B cell (primary cell): ENCODE results near the gene HOXB3. TPM values are rescaled to one million over a fixed set of nuclear protein-coding genes. Genes with fewer than 3 reads are reported as not detected.

Experiments
- ATAC-seq: fragments of 200-7000 bp; cut with Tn5 transposase; one replicate; pipeline ENCODE4 v1.10.0; 2021; ENCODE audit warnings: low read depth, mild to moderate bottlenecking, moderate number of reproducible peaks, moderate library complexity
- CTCF ChIA-PET: fragments of 350-600 bp; sonication (Branson Sonifier 250); formaldehyde crosslinking; loops from one replicate; lab custom pipeline; 2021; ENCODE audit warnings: antibody characterized with exemption, inconsistent platforms; lab: Charles Lee
- POLR2A ChIA-PET: fragments of 350-600 bp; sonication (Branson Sonifier 250); formaldehyde crosslinking; loops from one replicate; lab custom pipeline; 2021; ENCODE audit warnings: antibody characterized with exemption; lab: Charles Lee
- DNase-seq: peaks from one replicate; pipeline ENCODE4 v3.0.0; 2013
- H2AFZ ChIP-seq: 2 replicates; pipeline ENCODE4 v1.6.1; 2012; ENCODE audit warnings: mild to moderate bottlenecking, low read depth, low read length; ENCODE audit not compliant: insufficient read depth, poor library complexity, severe bottlenecking
- H3K27ac ChIP-seq, 2 donors: 1 replicate in 1 of 2; 2 replicates in 1 of 2; pipeline ENCODE4 v1.5.1; 2012 to 2013; ENCODE audit warnings: low read length in 2 of 2, mild to moderate bottlenecking in 2 of 2, moderate library complexity in 1 of 2
- H3K27me3 ChIP-seq, 4 experiments: fragments of 200-600 bp in 1 of 4; sonication (generic) in 1 of 4; replicated peaks in 1 of 4; 1 replicate in 2 of 4; 2 replicates in 2 of 4; pipeline versions ENCODE4 v1.6.1 to v1.7.0; 2013 to 2016; ENCODE audit warnings: low read length in 3 of 4, mild to moderate bottlenecking in 2 of 4, mixed read lengths in 1 of 4, moderate library complexity in 1 of 4; ENCODE audit not compliant: insufficient read depth in 4 of 4, control insufficient read depth in 3 of 4; ENCODE audit errors: control extremely low read depth in 1 of 4
- H3K36me3 ChIP-seq, 2 experiments: replicated peaks in 1 of 2; 1 replicate in 1 of 2; 2 replicates in 1 of 2; pipeline versions ENCODE4 v1.6.1 to v1.7.1; 2013; ENCODE audit warnings: low read length in 1 of 2; ENCODE audit not compliant: insufficient read depth in 2 of 2, control insufficient read depth in 1 of 2; ENCODE audit errors: control extremely low read depth in 1 of 2, extremely low read depth in 1 of 2
- H3K4me1 ChIP-seq, 2 donors: fragments of 200-600 bp in 1 of 2; sonication (generic) in 1 of 2; 1 replicate in 1 of 2; 2 replicates in 1 of 2; pipeline versions ENCODE4 v1.5.1 to v1.6.1; 2013 to 2017; ENCODE audit warnings: low read length in 2 of 2; ENCODE audit not compliant: control insufficient read depth in 2 of 2, insufficient read depth in 2 of 2
- H3K4me2 ChIP-seq: replicated peaks from 2 replicates; pipeline ENCODE3; 2012; ENCODE audit warnings: mild to moderate bottlenecking, low read depth, low read length; ENCODE audit not compliant: poor library complexity, severe bottlenecking
- H3K4me3 ChIP-seq, 5 experiments: fragments of 200-600 bp in 1 of 5; sonication (generic) in 1 of 5; 1 replicate in 3 of 5; 2 replicates in 2 of 5; pipeline versions ENCODE4 v1.5.1 to v1.7.0; 2011 to 2016; ENCODE audit warnings: low read length in 4 of 5, mild to moderate bottlenecking in 4 of 5, low read depth in 2 of 5, control low read depth in 1 of 5, moderate library complexity in 1 of 5; ENCODE audit not compliant: insufficient read depth in 1 of 5; ENCODE audit errors: control extremely low read depth in 1 of 5, extremely low read depth in 1 of 5
- H3K79me2 ChIP-seq: fragments of 200-600 bp; sonication (generic); one replicate; pipeline ENCODE4 v1.6.0; 2016; ENCODE audit warnings: low read length; ENCODE audit not compliant: control insufficient read depth, insufficient read depth
- H3K9ac ChIP-seq: fragments of 200-600 bp; sonication (generic); 2 replicates; pipeline ENCODE4 v1.6.1; 2017; ENCODE audit warnings: mild to moderate bottlenecking, low read length, moderate library complexity
- H3K9me3 ChIP-seq, 3 donors: one replicate each; pipeline versions ENCODE4 v1.6.1 to v1.7.1; 2013; ENCODE audit warnings: low read length in 2 of 3; ENCODE audit not compliant: control insufficient read depth in 2 of 3, insufficient read depth in 1 of 3; ENCODE audit errors: control extremely low read depth in 1 of 3
- H4K20me1 ChIP-seq: 2 replicates; pipeline ENCODE4 v1.6.0; 2012; ENCODE audit warnings: mild to moderate bottlenecking, low read length; ENCODE audit not compliant: insufficient read depth, control insufficient read depth, poor library complexity, severe bottlenecking
- H3K27ac Mint-ChIP-seq: one replicate; pipeline ENCODE4 v1.8.0; 2021; ENCODE audit warnings: mixed read lengths
- H3K27me3 Mint-ChIP-seq: one replicate; pipeline ENCODE4 v1.8.0; 2021; ENCODE audit warnings: mixed read lengths
- H3K4me1 Mint-ChIP-seq: one replicate; pipeline ENCODE4 v1.8.0; 2021; ENCODE audit warnings: mixed read lengths
- H3K4me3 Mint-ChIP-seq: one replicate; pipeline ENCODE4 v1.8.0; 2021; ENCODE audit warnings: mixed read lengths
- H3K9me3 Mint-ChIP-seq: one replicate; pipeline ENCODE4 v1.8.0; 2022; ENCODE audit warnings: mixed read lengths; ENCODE audit not compliant: insufficient read depth
- EZH2 ChIP-seq: IDR thresholded peaks from 2 replicates; pipeline ENCODE4 v1.6.1; 2012; ENCODE audit warnings: borderline replicate concordance, low read depth, mild to moderate bottlenecking, moderate library complexity, low read length; ENCODE audit not compliant: insufficient read depth, poor library complexity, severe bottlenecking
- WGBS: methylation state at CpG from one replicate; pipeline ENCODE4 v1.1.5; 2013; ENCODE audit warnings: missing lambda C conversion rate; ENCODE audit not compliant: insufficient coverage; 5-methylcytosine and 5-hydroxymethylcytosine counted together
- intact Hi-C: fragments of 100-400 bp; cut with micrococcal nuclease; formaldehyde crosslinking; loops from one replicate; pipeline ENCODE4 v1.10.0; 2022
- polyA plus RNA-seq: library from polyadenylated mRNA; depleted of rRNA; stranded (reverse); fragments of >200 nt; gene quantifications from 2 replicates; pipeline ENCODE4 v1.2.3, GENCODE V29; 2012
- total RNA-seq, 2 donors: library from RNA; stranded (reverse); fragments of 120-200 nt in 1 of 2; gene quantifications; 1 replicate in 1 of 2; 2 replicates in 1 of 2; pipeline versions ENCODE4 v1.2.3 to v1.2.4, GENCODE V29; 2013 to 2022
- TF ChIP-seq, protein P1 (sequence below): fragments of 200-600 bp; IDR thresholded peaks from one replicate; pipeline ENCODE4 v1.8.0; 2022; ENCODE audit warnings: antibody characterized with exemption, mild to moderate bottlenecking

Gene HOXB3
- total and polyA plus RNA-seq, 2 donors (not counting 1 experiment from before 2014, with no cell fraction given): 3.0 to 4.0 TPM

DNA sequence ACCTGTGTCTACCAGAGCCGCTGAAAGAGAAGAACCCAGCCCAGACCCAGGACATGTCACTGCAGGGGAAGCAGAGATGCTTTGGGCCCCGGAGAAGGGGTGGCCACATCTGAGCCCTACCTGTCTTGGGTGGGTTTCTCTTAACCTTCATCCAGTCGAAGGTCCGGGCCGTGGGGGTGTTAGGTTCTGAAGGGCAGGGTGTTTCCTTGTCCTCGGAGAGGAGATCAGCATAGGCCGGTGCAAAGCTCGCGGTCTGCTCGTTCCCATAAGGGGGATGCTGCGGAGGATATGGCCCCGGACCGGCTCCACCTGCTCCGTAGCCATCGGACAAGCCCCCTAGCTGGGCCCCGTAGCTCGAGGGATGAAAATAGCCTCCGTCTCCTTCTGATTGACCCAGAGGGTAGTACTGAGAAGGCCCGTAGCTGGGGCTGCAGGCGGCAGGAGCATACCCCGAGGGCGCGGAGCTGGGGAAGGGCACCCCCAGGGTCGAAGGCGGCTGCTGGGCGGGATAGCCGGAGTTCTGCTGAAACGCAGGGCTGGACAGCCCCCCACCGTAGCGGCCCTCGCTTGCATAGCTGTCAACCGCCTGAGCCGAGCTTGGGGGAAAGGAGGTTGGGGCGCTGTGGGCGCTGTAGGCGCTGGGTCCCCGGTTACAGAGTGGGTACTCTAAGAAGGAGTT, 59.7 kb downstream of the HOXB3 start:
- Histone ChIP-seq H3K4me3 (no peak overlapping the region), H3K4me1 (peaks cover 8 to 11% of the 10 kb centered on the region in 2 donors), H3K36me3 (no peaks in the 10 kb centered on the region), H3K27ac (no peak overlapping the region), H3K79me2 (no peaks in the 10 kb centered on the region), H4K20me1 (no peaks in the 10 kb centered on the region), H3K4me2 (no peak overlapping the region), H2AFZ (no peak overlapping the region), H3K9me3 (no peaks in the 10 kb centered on the region), H3K27me3 (peaks cover 0 to 26% (median 13%) of the 10 kb centered on the region in 4 experiments), H3K9ac (no peak overlapping the region)
- no peak for DNase-seq
- POLR2A ChIA-PET: no interaction called here
- ATAC-seq: no peak
- TF ChIP-seq EZH2: no peak
- TF ChIP-seq, protein P1, sequence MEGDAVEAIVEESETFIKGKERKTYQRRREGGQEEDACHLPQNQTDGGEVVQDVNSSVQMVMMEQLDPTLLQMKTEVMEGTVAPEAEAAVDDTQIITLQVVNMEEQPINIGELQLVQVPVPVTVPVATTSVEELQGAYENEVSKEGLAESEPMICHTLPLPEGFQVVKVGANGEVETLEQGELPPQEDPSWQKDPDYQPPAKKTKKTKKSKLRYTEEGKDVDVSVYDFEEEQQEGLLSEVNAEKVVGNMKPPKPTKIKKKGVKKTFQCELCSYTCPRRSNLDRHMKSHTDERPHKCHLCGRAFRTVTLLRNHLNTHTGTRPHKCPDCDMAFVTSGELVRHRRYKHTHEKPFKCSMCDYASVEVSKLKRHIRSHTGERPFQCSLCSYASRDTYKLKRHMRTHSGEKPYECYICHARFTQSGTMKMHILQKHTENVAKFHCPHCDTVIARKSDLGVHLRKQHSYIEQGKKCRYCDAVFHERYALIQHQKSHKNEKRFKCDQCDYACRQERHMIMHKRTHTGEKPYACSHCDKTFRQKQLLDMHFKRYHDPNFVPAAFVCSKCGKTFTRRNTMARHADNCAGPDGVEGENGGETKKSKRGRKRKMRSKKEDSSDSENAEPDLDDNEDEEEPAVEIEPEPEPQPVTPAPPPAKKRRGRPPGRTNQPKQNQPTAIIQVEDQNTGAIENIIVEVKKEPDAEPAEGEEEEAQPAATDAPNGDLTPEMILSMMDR: no peak
- H3K27ac Mint-ChIP-seq: no peak overlapping the region
- intact Hi-C loops: no loop called here
- 97% methylated on average over 36 of the region's 37 CpGs for WGBS
- H3K4me3 Mint-ChIP-seq: no peak overlapping the region
- peaks cover 23% of the 10 kb centered on the region for H3K27me3 Mint-ChIP-seq
- no peaks in the 10 kb centered on the region for H3K4me1 Mint-ChIP-seq
- CTCF ChIA-PET: interaction anchor here (1.4 kb wide), 1 partner anchor 178 kb away, joined by 4 read pairs; no protein-coding TSS in a partner anchor
- no peaks in the 10 kb centered on the region for H3K9me3 Mint-ChIP-seq

DNA sequence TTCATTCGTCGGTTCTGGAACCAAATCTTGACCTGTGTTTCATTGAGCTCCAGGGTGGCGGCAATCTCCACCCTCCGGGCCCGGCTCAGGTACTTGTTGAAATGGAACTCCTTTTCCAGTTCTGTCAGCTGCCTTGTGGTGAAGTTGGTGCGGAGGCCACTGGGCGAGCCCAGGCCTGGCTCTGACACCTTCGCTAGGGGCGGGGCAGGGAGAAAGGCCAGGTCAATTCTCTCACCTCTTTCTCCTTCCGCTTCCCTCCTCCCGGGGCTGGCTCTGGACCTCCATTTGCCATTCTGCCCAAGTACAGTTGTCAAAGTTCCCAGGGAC, 60.4 kb downstream of the HOXB3 start:
- Histone ChIP-seq H3K36me3 (no peaks in the 10 kb centered on the region), H2AFZ (no peak overlapping the region), H3K27ac (no peak overlapping the region), H3K9ac (no peak overlapping the region), H3K4me3 (no peak overlapping the region), H3K27me3 (peaks cover 0 to 30% (median 14%) of the 10 kb centered on the region in 4 experiments), H3K4me2 (no peak overlapping the region), H3K79me2 (no peaks in the 10 kb centered on the region), H4K20me1 (no peaks in the 10 kb centered on the region), H3K9me3 (no peaks in the 10 kb centered on the region), H3K4me1 (peaks cover 8 to 11% of the 10 kb centered on the region in 2 donors)
- no peaks in the 10 kb centered on the region for H3K9me3 Mint-ChIP-seq
- DNase-seq: no peak
- intact Hi-C loops: no loop called here
- H3K27me3 Mint-ChIP-seq: peaks cover 29% of the 10 kb centered on the region
- no peak for ATAC-seq
- ChIA-PET CTCF (interaction anchor here (1.4 kb wide), 1 partner anchor 177 kb away, joined by 4 read pairs; no protein-coding TSS in a partner anchor), POLR2A (interaction anchor here (0.7 kb wide), 1 partner anchor 75 kb away, joined by 3 read pairs; no protein-coding TSS in a partner anchor)
- TF ChIP-seq, protein P1: no peak
- TF ChIP-seq EZH2: no peak
- WGBS: 98% methylated on average over 11 of the region's 11 CpGs
- no peak overlapping the region for H3K4me3 Mint-ChIP-seq
- no peaks in the 10 kb centered on the region for H3K4me1 Mint-ChIP-seq
- no peak overlapping the region for H3K27ac Mint-ChIP-seq
